ES-I3 (cell line): ENCODE measurements around the gene ZNF488.
A peak's percentile ranks its signal among the peaks of the same experiment; 100 is the strongest.

Experiments
- H3K36me3 ChIP-seq: 2 replicates; pipeline ENCODE4 v1.6.1; 2013; ENCODE audit warnings: mild to moderate bottlenecking, low read length, control low read depth, moderate library complexity; ENCODE audit not compliant: insufficient read depth
- H3K4me1 ChIP-seq: 2 replicates; pipeline ENCODE4 v1.6.1; 2013; ENCODE audit warnings: mild to moderate bottlenecking, control low read depth, low read length; ENCODE audit not compliant: insufficient read depth
- H3K9ac ChIP-seq: 2 replicates; pipeline ENCODE4 v1.6.1; 2013; ENCODE audit warnings: low read depth, mild to moderate bottlenecking, low read length, moderate library complexity
- H3K9me3 ChIP-seq: 2 replicates; pipeline ENCODE4 v1.6.1; 2013; ENCODE audit warnings: mild to moderate bottlenecking, low read length, moderate library complexity; ENCODE audit not compliant: control insufficient read depth, insufficient read depth

Gene ZNF488

GRCh38 chr10:47383261-47384147 is 589 bp downstream of the ZNF488 start:
- Histone ChIP-seq H3K9ac (peak overlapping the region; percentile 64; the same call in 1 of the 2 replicates), H3K9me3 (peaks cover 12% of the 10 kb centered on the region), H3K4me1 (no peaks in the 10 kb centered on the region; the same call in 1 of the 2 replicates), H3K36me3 (no peaks in the 10 kb centered on the region)

GRCh38 chr10:47381427-47382379 is 2.4 kb downstream of the ZNF488 start:
- no peak overlapping the region for H3K9ac ChIP-seq
- H3K36me3 ChIP-seq: no peaks in the 10 kb centered on the region

GRCh38 chr10:47381103-47381395 is 3.0 kb downstream of the ZNF488 start:
- Histone ChIP-seq H3K36me3 (no peaks in the 10 kb centered on the region), H3K9ac (no peak overlapping the region), H3K9me3 (peaks cover 6% of the 10 kb centered on the region; the same call in 1 of the 2 replicates), H3K4me1 (no peaks in the 10 kb centered on the region; the same call in 1 of the 2 replicates)

More at GRCh38 chr10:47381427-47382379, 2.4 kb downstream of the ZNF488 start:
- Histone ChIP-seq H3K9me3 (peaks cover 6% of the 10 kb centered on the region; the same call in 1 of the 2 replicates), H3K4me1 (no peaks in the 10 kb centered on the region; the same call in 1 of the 2 replicates)

- Histone ChIP-seq H3K9ac (no peak overlapping the region), H3K36me3 (no peaks in the 10 kb centered on the region), H3K9me3 (0 out of 2 replicates have a peak, but pooled peaks cover 2% of the 10 kb centered on the region), H3K4me1 (no peaks in the 10 kb centered on the region; the same call in 1 of the 2 replicates)
These were observed 3.6 kb downstream of the ZNF488 start for GRCh38 chr10:47380341-47381102.

GRCh38 chr10:47379901-47380300 is 4.2 kb downstream of the ZNF488 start:
- Histone ChIP-seq H3K9ac (no peak overlapping the region), H3K4me1 (no peaks in the 10 kb centered on the region; the same call in 1 of the 2 replicates), H3K9me3 (no peaks in the 10 kb centered on the region), H3K36me3 (no peaks in the 10 kb centered on the region)

GRCh38 chr10:47379445-47379785 is 4.7 kb downstream of the ZNF488 start:
- Histone ChIP-seq H3K4me1 (no peaks in the 10 kb centered on the region; the same call in 1 of the 2 replicates), H3K9ac (no peak overlapping the region), H3K36me3 (no peaks in the 10 kb centered on the region), H3K9me3 (no peaks in the 10 kb centered on the region)

- Histone ChIP-seq H3K36me3 (no peaks in the 10 kb centered on the region), H3K9ac (no peak overlapping the region), H3K9me3 (no peaks in the 10 kb centered on the region), H3K4me1 (no peaks in the 10 kb centered on the region; the same call in 1 of the 2 replicates)
These were observed 5.3 kb downstream of the ZNF488 start for GRCh38 chr10:47378606-47379444.

- Histone ChIP-seq H3K9me3 (no peaks in the 10 kb centered on the region), H3K4me1 (no peaks in the 10 kb centered on the region; the same call in 1 of the 2 replicates), H3K36me3 (no peaks in the 10 kb centered on the region), H3K9ac (no peak overlapping the region)
These were observed 5.9 kb downstream of the ZNF488 start for GRCh38 chr10:47378183-47378510.

- no peak overlapping the region for H3K9ac ChIP-seq
- peaks cover 10% of the 10 kb centered on the region; the same call in 1 of the 2 replicates for H3K4me1 ChIP-seq
- H3K36me3 ChIP-seq: no peaks in the 10 kb centered on the region
- H3K9me3 ChIP-seq: no peaks in the 10 kb centered on the region
These were observed 7.4 kb downstream of the ZNF488 start for GRCh38 chr10:47376522-47377220.

GRCh38 chr10:47374611-47375536 is 9.2 kb downstream of the ZNF488 start:
- peaks cover 10% of the 10 kb centered on the region; the same call in 1 of the 2 replicates for H3K4me1 ChIP-seq

GRCh38 chr10:47372726-47373125 is 11.4 kb downstream of the ZNF488 start:
- H3K9me3 ChIP-seq: no peaks in the 10 kb centered on the region
- no peaks in the 10 kb centered on the region for H3K36me3 ChIP-seq

More at GRCh38 chr10:47374611-47375536, 9.2 kb downstream of the ZNF488 start:
- Histone ChIP-seq H3K36me3 (no peaks in the 10 kb centered on the region), H3K9me3 (no peaks in the 10 kb centered on the region), H3K9ac (no peak overlapping the region)

More at GRCh38 chr10:47372726-47373125, 11.4 kb downstream of the ZNF488 start:
- Histone ChIP-seq H3K4me1 (peaks cover 10% of the 10 kb centered on the region; the same call in 1 of the 2 replicates), H3K9ac (no peak overlapping the region)
